Measurements from ENCODE around the gene SCN9A.

Gene SCN9A

GRCh38 chr2:166234112-166234846, 141.5 kb downstream of the SCN9A start:
- no peak for DNase-seq
- peaks cover 2% of the 10 kb centered on the region for H3K27me3 Mint-ChIP-seq (ENCODE audit: low read depth, poor library complexity)
- H3K4me3 Mint-ChIP-seq, result no peak overlapping the region
- H3K36me3 Mint-ChIP-seq (ENCODE audit: low read depth), result no peaks in the 10 kb centered on the region
- H3K27ac Mint-ChIP-seq, result no peak overlapping the region
- TF ChIP-seq CTCF (IDR thresholded peaks at IDR 0.05), result no peak
- H3K9me3 Mint-ChIP-seq, result no peaks in the 10 kb centered on the region
- no peaks in the 10 kb centered on the region for H3K4me1 Mint-ChIP-seq

- Mint-ChIP-seq H3K9me3 (no peaks in the 10 kb centered on the region), H3K27me3 (ENCODE audit: low read depth, poor library complexity) (peaks cover 2% of the 10 kb centered on the region), H3K36me3 (ENCODE audit: low read depth) (no peaks in the 10 kb centered on the region), H3K27ac (no peak overlapping the region), H3K4me1 (no peaks in the 10 kb centered on the region), H3K4me3 (no peak overlapping the region)
- no peak for DNase-seq
- TF ChIP-seq CTCF (IDR thresholded peaks at IDR 0.05), result no peak
Observed at GRCh38 chr2:166233244-166233643, 142.5 kb downstream of the SCN9A start.

GRCh38 chr2:166230724-166231070, 145.0 kb downstream of the SCN9A start:
- no peaks in the 10 kb centered on the region for H3K9me3 Mint-ChIP-seq
- H3K4me3 Mint-ChIP-seq, result no peak overlapping the region
- no peaks in the 10 kb centered on the region for H3K36me3 Mint-ChIP-seq (ENCODE audit: low read depth)

GRCh38 chr2:166230024-166230723, 145.6 kb downstream of the SCN9A start:
- DNase-seq, result no peak
- Mint-ChIP-seq H3K4me1 (no peaks in the 10 kb centered on the region), H3K9me3 (no peaks in the 10 kb centered on the region), H3K27me3 (ENCODE audit: low read depth, poor library complexity) (no peaks in the 10 kb centered on the region), H3K36me3 (ENCODE audit: low read depth) (no peaks in the 10 kb centered on the region), H3K27ac (no peak overlapping the region), H3K4me3 (no peak overlapping the region)
- TF ChIP-seq CTCF (IDR thresholded peaks at IDR 0.05), result no peak

More at GRCh38 chr2:166230724-166231070, 145.0 kb downstream of the SCN9A start:
- no peak for DNase-seq
- no peak overlapping the region for H3K27ac Mint-ChIP-seq
- no peaks in the 10 kb centered on the region for H3K27me3 Mint-ChIP-seq (ENCODE audit: low read depth, poor library complexity)
- no peak for TF ChIP-seq CTCF (IDR thresholded peaks at IDR 0.05)
- no peaks in the 10 kb centered on the region for H3K4me1 Mint-ChIP-seq

- Mint-ChIP-seq H3K27me3 (ENCODE audit: low read depth, poor library complexity) (no peaks in the 10 kb centered on the region), H3K27ac (no peak overlapping the region), H3K36me3 (ENCODE audit: low read depth) (no peaks in the 10 kb centered on the region), H3K4me3 (no peak overlapping the region), H3K9me3 (no peaks in the 10 kb centered on the region), H3K4me1 (no peaks in the 10 kb centered on the region)
- no peak for DNase-seq
- no peak for TF ChIP-seq CTCF (IDR thresholded peaks at IDR 0.05)
Observed at GRCh38 chr2:166229678-166230023, 146.1 kb downstream of the SCN9A start.

- peaks cover 2% of the 10 kb centered on the region for H3K27me3 Mint-ChIP-seq (ENCODE audit: low read depth, poor library complexity)
- no peak overlapping the region for H3K27ac Mint-ChIP-seq
- no peak for TF ChIP-seq CTCF (IDR thresholded peaks at IDR 0.05)
- H3K36me3 Mint-ChIP-seq (ENCODE audit: low read depth), result no peaks in the 10 kb centered on the region
- no peaks in the 10 kb centered on the region for H3K4me1 Mint-ChIP-seq
- H3K9me3 Mint-ChIP-seq, result no peaks in the 10 kb centered on the region
- DNase-seq, result no peak
- H3K4me3 Mint-ChIP-seq, result no peak overlapping the region
Observed at GRCh38 chr2:166224197-166224596, 151.5 kb downstream of the SCN9A start.
